Ectodermal cell (in vitro differentiated cells): Measurements from ENCODE around the gene SHISA7.

Experiments used
- H3K27ac ChIP-seq: 2 replicates; pipeline ENCODE4 v1.7.0; 2013; ENCODE audit warnings: mild to moderate bottlenecking, low read depth, low read length; ENCODE audit not compliant: insufficient read depth, poor library complexity, severe bottlenecking
- H3K27me3 ChIP-seq: 2 replicates; pipeline ENCODE4 v1.7.0; 2013; ENCODE audit warnings: mild to moderate bottlenecking, low read length; ENCODE audit not compliant: insufficient read depth, control insufficient read depth, poor library complexity, severe bottlenecking
- H3K36me3 ChIP-seq: one replicate; pipeline ENCODE4 v1.7.0; 2013; ENCODE audit warnings: low read length; ENCODE audit not compliant: control insufficient read depth, insufficient read depth
- H3K4me1 ChIP-seq: one replicate; pipeline ENCODE4 v1.7.0; 2013; ENCODE audit warnings: low read length; ENCODE audit not compliant: control insufficient read depth, insufficient read depth
- H3K4me3 ChIP-seq: 2 replicates; pipeline ENCODE4 v1.7.0; 2013; ENCODE audit warnings: low read depth, low read length, control low read depth; ENCODE audit not compliant: insufficient read depth
- H3K9me3 ChIP-seq: 2 replicates; pipeline ENCODE4 v1.7.0; 2013; ENCODE audit warnings: mild to moderate bottlenecking, low read length, moderate library complexity; ENCODE audit not compliant: control insufficient read depth
- WGBS, 2 experiments: methylation state at CpG; one replicate each; pipeline ENCODE4 v1.1.7; 2013; ENCODE audit warnings: missing lambda C conversion rate in 2 of 2; 5-methylcytosine and 5-hydroxymethylcytosine counted together

SHISA7 gene

DNA sequence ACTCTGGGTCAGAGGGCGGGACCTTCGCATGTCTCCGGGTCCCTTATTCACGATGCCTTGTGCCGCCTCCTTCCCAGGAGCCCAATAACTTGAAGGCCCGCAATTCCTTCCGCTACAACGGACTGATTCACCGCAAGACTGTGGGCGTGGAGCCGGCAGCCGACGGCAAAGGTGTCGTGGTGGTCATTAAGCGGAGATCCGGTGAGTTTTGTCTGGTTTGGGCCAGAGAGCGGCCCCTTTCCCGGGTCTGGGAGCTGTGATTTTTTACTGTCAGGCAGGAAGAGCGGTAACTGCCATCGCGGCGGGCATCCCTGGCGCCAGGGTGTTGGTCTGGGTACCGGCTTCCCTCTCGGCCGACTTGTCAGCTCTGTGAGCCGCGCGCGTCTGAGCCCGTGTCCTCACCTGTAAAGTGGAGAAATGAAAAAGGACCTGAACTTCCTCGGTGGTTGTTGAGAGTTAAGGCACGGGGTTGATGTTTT, 56.6 kb downstream of the SHISA7 start:
- Histone ChIP-seq H3K36me3 (peaks cover 32% of the 10 kb centered on the region), H3K4me3 (peak overlapping the region; percentile 83), H3K4me1 (peaks cover 32% of the 10 kb centered on the region), H3K27me3 (peaks cover 12% of the 10 kb centered on the region), H3K27ac (no peak overlapping the region), H3K9me3 (no peaks in the 10 kb centered on the region)
- 9% methylated on average over 33 of the region's 33 CpGs for WGBS, 2 experiments

DNA sequence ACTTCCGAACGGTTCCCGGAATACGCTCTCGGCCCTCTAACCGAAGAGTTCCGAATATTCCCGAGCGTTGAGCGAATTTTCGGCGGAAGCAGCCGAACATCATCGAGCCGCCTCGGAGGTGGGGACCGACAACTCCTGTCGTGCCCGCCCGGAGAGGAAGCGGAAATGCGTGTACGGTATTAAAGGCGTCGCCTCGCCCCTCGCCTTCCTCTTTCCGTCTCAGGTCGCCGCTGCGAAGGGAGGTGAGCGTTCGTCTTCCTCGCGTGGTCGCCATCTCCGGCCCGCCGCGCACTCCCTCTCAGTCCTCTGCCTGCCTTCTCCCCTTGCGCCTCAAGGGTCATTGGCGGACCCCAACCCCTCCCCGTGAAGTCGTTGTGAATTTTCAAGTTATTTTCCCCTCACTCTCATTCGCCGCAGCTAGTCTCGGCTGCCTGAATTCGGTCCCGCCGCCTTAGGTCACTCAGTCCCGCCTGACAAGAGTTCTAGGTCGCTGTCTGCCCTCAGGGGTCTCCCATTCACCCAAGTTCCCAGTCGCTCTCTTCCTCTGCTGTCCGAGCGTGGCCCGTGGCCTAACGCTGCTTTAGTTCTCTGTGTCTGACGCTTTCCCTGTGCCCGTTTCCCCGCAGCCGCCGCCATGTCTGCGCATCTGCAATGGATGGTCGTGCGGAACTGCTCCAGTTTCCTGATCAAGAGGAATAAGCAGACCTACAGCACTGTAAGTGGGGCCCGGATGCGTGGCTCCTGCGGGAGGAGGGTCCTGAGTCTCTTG, 57.2 kb downstream of the SHISA7 start, which contains the start of gene RPL28:
RPL28 (plus strand) TSS at position 209 of the 769 bp plus-strand sequence; CDS start at position 635, 426 bp downstream.
- Histone ChIP-seq H3K36me3 (peaks cover 32% of the 10 kb centered on the region), H3K27ac (peak within 1 kb of the TSS; percentile 68), H3K27me3 (peaks cover 12% of the 10 kb centered on the region), H3K4me3 (peak within 1 kb of the TSS; percentile 83), H3K9me3 (no peaks in the 10 kb centered on the region), H3K4me1 (peaks cover 32% of the 10 kb centered on the region)
- 0% methylated on average over 68 of the region's 68 CpGs for WGBS, 2 experiments

DNA sequence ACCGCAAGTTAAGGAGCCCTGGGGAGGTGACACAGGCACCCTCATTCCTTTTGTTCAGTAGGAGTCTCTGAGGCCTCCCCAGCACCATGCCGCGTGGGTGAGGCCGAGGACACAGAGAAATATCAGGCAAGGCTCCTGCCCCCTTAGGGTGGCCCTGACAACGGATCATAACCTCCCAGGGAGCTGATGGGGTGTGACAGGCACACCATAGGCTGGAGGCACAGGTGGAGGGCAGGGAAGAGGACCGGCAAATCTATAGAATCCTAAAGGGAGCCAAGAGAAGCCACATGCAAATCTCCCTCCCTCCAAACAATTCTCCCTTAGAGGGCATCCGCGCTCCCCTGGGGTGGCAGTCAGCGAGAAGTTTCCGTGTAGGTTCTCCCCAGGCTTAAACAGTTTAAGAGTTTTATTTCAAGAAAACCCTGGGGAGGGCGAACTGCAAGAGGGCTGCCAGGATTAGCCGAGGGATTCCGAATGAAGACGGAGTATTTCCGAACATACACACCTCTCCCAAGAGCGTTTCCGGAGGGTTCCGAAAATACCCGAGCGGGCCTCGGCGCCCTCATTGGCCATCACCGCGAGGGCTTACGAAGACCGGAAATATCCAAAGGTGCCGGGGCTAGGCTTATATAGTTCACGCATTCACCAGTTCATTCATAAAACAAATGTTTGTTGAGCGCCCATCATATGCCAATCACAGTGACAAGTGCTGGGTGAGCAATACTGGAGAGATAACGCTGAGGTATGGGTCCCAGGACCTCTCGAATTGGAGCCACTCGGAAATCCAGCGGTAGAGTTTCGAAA, 58.0 kb downstream of the SHISA7 start:
- 8% methylated on average over 34 of the region's 34 CpGs for WGBS, 2 experiments
- Histone ChIP-seq H3K36me3 (peaks cover 32% of the 10 kb centered on the region), H3K27me3 (peaks cover 12% of the 10 kb centered on the region), H3K27ac (peak overlapping the region; percentile 68), H3K9me3 (no peaks in the 10 kb centered on the region), H3K4me1 (peaks cover 32% of the 10 kb centered on the region), H3K4me3 (peak overlapping the region; percentile 83)

DNA sequence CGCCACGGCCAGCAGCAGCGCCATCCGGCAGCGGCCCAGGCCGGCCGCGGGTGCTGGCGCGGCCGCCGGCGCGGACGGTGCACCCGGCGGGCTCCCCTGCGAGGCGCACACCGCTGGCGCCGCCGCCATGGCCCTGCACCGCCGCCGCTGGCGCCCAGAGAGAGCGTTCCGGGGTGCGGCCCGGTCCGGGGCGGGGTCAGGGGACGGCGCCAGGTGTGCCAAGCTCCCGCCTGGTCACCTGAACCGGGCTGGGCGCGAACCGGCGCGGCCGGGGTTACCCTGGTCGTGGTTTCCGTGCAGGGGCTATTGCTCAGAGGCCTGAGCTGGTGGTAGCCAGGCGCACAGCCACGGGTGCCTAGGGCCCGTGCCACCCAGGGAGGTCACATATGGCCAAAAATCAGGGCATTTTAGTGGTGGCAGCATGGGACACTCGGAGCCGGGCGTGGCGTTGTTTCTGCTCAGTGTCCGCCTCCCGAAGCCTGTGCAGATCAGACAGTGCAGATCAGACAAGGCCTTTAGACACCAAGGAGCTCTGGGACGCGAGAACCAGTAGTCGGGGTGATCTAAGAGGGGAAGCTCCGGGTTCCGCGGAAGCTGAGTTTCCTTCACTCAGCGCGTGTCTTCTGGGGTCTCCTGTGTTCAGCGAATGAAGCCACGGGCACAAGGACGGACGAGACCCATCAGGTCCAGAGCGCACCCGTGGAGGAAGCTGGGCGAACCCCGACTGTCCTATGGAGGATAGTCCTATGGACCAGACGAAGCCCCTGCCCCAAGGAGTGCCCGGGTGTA, 58.8 kb downstream of the SHISA7 start, which contains the start of gene TMEM238:
TMEM238 (minus strand) TSS at position 162 of the 789 bp plus-strand sequence; CDS start at position 129, 33 bp downstream.
- H3K4me1 ChIP-seq = peaks cover 24% of the 10 kb centered on the region
- 35 to 38% methylated on average over 72 of the region's 72 CpGs for WGBS, 2 experiments
- peak within 1 kb of the TSS; percentile 31 for H3K27ac ChIP-seq
- H3K27me3 ChIP-seq = peaks cover 15% of the 10 kb centered on the region
- H3K4me3 ChIP-seq = peak within 1 kb of the TSS; percentile 83
- no peaks in the 10 kb centered on the region for H3K9me3 ChIP-seq
- H3K36me3 ChIP-seq = peaks cover 25% of the 10 kb centered on the region

DNA sequence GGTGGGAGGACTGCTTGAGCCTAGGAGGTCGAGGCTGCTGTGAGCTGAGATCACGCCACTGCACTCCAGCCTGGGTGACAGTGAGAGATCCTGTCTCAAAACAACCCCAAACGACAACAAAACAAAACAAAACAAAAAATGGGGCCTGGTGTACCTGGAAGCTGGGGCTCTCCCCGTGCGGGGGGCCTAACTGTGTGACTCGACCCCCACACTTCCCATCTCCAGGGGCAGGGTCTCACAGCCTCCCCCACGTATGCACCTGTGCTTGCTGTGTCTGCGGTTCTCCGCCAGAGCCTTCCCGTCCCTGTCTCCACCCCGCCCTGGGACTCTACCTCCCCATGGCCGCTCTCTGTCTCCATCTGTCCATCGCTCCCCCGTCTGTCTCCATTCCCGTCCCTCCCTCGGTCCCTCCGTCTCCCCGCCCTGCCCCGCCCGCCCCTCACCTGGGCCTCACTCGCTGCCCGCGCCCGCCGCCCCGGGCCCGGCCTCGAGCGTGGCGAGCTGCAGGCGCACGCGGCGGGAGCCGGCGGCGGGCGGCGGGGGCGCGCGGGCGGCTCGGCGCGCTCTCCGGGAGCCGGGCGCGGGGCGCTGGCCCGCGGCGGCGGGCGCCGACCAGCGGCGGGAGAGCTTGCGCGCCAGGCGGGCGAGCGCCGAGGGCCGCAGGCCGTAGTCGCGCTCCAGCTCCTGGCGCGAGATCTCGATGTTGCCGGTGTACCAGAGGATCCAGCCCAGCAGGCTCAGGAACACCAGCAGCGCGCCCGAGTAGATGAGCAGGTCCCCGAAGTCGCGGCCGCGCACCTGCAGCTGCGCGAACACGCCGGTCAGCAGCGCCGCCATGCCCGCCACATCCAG, 59.6 kb downstream of the SHISA7 start:
- H3K9me3 ChIP-seq = no peaks in the 10 kb centered on the region
- peak overlapping the region; percentile 43 for H3K4me3 ChIP-seq
- WGBS, 2 experiments = 5% methylated on average over 88 of the region's 88 CpGs
- H3K27me3 ChIP-seq = peaks cover 22% of the 10 kb centered on the region
- H3K27ac ChIP-seq = no peak overlapping the region
- peaks cover 26% of the 10 kb centered on the region for H3K4me1 ChIP-seq
- H3K36me3 ChIP-seq = peaks cover 17% of the 10 kb centered on the region

DNA sequence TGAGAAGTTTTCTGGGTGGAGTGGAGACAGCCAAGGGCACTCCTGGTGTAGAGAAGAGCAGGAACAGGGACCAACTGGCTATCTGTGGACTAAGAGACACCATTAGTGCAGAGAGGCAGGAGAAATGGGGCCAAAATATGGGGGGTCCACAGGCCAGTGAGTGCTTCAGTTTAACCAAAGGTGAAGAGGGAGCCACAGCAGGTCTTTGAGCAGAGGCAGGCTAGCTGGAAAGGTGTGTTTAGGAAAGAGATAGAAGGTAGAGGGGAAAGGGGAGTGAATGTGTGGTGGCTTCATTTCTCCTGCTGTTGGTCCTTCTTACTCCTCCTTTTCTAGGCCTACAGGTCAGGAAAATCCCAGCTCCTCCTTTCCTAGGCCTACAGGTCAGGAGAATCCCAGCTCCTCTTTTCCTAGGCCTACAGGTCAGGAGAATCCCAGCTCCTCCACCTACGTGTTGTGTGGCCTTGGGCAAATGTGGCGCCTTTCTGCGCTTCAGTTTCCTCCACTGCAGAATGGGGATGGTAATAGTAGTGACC, 60.5 kb downstream of the SHISA7 start:
- Histone ChIP-seq H3K27ac (no peak overlapping the region), H3K36me3 (peaks cover 7% of the 10 kb centered on the region), H3K4me3 (no peak overlapping the region), H3K27me3 (peaks cover 31% of the 10 kb centered on the region), H3K4me1 (peaks cover 26% of the 10 kb centered on the region), H3K9me3 (no peaks in the 10 kb centered on the region)
- 98 to 100% methylated on average over 3 of the region's 3 CpGs for WGBS, 2 experiments

DNA sequence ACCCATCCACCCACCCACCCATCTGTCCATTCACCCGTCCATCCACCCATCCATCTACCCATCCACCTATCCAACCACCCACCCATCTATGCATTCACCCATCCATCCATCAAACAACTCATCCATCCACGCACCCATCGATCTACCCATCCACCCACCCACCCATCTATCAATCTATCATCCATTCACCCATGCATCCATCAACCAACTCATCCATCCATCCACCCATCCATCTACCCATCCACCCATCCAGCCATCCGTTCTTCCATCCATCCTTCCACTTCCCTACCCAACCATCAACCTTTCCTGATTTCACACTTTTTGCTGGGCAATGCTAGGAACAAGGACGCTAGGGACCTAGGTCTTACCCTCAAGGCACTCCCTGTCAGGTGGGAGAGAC, 61.1 kb downstream of the SHISA7 start:
- Histone ChIP-seq H3K27me3 (peaks cover 35% of the 10 kb centered on the region), H3K9me3 (no peaks in the 10 kb centered on the region), H3K27ac (no peak overlapping the region), H3K36me3 (peaks cover 2% of the 10 kb centered on the region), H3K4me3 (no peak overlapping the region), H3K4me1 (peaks cover 26% of the 10 kb centered on the region)
- 93 to 95% methylated on average over 5 of the region's 5 CpGs for WGBS, 2 experiments

DNA sequence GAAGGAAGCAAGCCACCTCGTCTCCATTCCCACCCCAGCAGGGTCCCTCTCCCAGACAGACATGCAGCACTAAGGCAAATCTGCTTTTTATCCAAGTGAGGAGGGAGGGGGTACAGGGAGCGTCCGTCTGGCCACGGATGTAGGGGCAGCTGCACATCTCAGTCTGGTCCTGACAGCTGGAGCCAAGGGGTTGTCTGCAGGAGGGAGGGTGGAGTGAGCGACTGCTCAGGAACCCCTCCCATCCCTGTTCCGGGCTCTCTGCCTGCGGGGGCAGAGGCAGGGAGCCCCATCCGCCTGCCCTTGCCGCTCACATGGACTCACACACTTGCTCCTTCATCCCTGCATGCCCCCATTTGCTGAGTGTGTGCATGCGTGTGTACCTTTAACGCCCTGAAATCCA, 63.9 kb downstream of the SHISA7 start:
- peaks cover 36% of the 10 kb centered on the region for H3K4me1 ChIP-seq
- H3K27me3 ChIP-seq = peaks cover 46% of the 10 kb centered on the region
- no peaks in the 10 kb centered on the region for H3K36me3 ChIP-seq
- no peak overlapping the region for H3K4me3 ChIP-seq
- WGBS, 2 experiments = 67 to 68% methylated on average over 11 of the region's 11 CpGs
- H3K9me3 ChIP-seq = no peaks in the 10 kb centered on the region
- H3K27ac ChIP-seq = no peak overlapping the region
